GM06990 (cell line): ENCODE measurements around the gene CDH4.

ENCODE experiments used
- DNase-seq: peaks from one replicate; pipeline ENCODE4 v3.0.0-alpha.2; 2011; ENCODE audit not compliant: insufficient read length; ENCODE audit errors: extremely low read depth
- H3K27me3 ChIP-seq: replicated peaks from 2 replicates; pipeline ENCODE4 v1.6.0; 2011; ENCODE audit warnings: low read length; ENCODE audit not compliant: control insufficient read depth, insufficient read depth
- H3K36me3 ChIP-seq: 2 replicates; pipeline ENCODE4 v1.5.1; 2011; ENCODE audit warnings: low read length; ENCODE audit not compliant: control insufficient read depth, insufficient read depth
- H3K4me3 ChIP-seq: replicated peaks from 2 replicates; pipeline ENCODE4 v1.5.1; 2011; ENCODE audit warnings: low read depth, mild to moderate bottlenecking, control low read depth, low read length
- TF ChIP-seq, protein P1 (sequence below): IDR thresholded peaks from 2 replicates; pipeline ENCODE4 v1.5.1; 2011; ENCODE audit warnings: low read length, control low read depth, mild to moderate bottlenecking, inconsistent platforms; ENCODE audit not compliant: insufficient read depth, poor library complexity, severe bottlenecking

Gene CDH4

DNA sequence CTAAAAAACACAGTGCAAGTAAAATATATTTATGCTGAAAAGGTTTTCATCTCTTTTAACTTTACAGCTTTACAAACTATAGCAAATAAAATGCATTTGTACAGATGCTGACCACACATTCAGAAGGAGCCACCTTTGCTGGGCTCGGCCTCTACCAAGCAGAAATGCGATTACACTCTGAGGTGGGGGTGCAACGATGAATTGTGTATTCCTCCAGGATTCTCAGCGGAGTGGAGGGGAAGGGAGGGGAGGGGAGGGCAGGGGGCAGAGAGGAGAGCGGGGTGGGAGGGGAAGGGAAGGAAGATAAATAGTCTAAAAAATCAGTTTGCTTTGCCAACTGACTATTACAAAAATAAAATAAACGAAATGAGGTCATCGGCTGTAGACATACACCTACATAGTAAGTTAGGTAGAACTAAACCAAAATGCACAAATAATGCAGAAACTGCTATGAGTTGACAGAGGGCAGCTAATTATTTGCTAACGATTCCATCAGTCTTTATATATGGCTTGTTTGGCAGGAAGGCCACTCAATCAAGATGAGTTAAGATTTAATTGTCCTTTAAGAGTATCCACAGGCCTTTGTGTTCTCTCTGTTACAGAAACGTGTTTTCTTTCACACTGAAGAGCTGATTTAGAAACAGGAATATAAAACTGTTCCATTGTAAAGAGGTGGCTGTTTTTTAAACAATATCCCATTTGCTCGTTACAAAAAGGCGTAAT, 723.5 kb downstream of the CDH4 start:
- Histone ChIP-seq H3K27me3 (no peaks in the 10 kb centered on the region), H3K4me3 (no peak overlapping the region), H3K36me3 (peaks cover 13% of the 10 kb centered on the region)
- TF ChIP-seq, protein P1, sequence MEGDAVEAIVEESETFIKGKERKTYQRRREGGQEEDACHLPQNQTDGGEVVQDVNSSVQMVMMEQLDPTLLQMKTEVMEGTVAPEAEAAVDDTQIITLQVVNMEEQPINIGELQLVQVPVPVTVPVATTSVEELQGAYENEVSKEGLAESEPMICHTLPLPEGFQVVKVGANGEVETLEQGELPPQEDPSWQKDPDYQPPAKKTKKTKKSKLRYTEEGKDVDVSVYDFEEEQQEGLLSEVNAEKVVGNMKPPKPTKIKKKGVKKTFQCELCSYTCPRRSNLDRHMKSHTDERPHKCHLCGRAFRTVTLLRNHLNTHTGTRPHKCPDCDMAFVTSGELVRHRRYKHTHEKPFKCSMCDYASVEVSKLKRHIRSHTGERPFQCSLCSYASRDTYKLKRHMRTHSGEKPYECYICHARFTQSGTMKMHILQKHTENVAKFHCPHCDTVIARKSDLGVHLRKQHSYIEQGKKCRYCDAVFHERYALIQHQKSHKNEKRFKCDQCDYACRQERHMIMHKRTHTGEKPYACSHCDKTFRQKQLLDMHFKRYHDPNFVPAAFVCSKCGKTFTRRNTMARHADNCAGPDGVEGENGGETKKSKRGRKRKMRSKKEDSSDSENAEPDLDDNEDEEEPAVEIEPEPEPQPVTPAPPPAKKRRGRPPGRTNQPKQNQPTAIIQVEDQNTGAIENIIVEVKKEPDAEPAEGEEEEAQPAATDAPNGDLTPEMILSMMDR, result no peak
- DNase-seq, result no peak

DNA sequence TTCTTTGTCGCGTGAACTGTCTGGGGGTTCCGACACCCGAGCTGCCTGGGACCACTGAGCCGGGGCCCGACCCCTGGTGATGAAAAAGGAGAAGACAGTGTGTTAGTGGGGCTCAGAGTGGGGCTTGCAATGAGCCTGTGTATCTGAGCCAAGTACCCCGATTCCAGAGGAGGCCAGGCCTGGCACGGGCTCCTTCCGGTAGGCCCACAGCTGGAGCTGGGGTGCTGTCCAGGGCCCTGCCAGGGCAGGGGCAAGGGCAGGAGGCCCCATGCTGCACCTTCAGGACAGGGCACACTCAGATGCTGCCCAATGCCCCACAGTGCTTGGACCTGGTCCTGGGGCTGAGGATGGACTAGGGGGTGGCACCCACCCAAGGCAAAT, 724.2 kb downstream of the CDH4 start:
- Histone ChIP-seq H3K36me3 (peaks cover 13% of the 10 kb centered on the region), H3K4me3 (no peak overlapping the region), H3K27me3 (no peaks in the 10 kb centered on the region)
- TF ChIP-seq, protein P1, result no peak
- no peak for DNase-seq

DNA sequence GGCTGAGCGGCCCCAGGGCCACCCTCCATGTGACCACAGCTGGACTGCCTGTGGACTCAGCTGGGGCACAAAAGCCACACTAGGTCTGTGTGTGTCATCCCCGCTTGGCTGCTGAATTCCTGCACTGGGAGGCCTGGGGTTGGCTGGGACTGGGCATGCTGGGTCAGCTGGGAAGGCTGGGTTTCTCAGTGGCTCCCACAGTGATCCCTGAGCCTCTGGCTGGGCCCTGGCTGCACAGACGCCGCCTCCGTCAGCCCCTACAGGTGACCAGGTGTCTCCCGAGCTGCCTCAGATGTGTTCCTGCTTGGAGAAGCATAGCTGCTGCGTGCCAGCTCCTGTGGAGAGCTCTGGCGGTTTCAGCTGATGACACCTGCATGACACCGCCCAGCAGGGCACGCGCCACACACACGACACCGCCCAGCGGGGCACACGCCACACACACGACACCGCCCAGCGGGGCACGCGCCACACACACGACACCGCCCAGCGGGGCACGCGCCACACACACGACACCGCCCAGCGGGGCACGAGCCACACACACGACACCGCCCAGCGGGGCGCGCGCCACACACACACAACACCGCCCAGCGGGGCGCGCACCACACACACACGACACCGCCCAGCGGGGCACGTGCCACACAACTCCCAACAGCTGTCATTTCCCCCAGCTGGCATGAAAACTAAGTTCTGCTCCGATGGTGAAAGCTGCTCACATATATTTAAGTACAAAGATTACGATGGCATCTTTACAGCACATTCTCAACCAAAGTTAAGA, 724.8 kb downstream of the CDH4 start:
- H3K36me3 ChIP-seq, result peaks cover 13% of the 10 kb centered on the region
- TF ChIP-seq, protein P1, result no peak

DNA sequence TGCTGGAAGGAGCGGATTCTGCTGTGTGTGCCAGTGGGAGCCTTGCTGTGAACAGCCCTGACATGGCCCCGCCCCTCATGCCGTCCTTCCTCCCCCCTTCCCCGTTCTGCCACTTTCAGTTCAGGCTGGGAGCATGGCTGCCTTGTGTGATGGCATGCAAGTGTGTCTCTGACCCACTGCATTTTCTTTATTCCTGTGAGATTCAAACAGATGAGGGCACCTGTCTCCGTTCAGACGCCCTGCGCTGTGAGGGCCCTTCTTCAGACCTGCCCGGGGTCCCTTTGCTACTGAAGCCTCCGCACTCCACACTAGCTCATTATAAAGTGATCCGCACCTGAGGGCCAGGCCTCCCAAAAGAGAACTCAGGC, 725.3 kb downstream of the CDH4 start:
- TF ChIP-seq, protein P1, result no peak
- Histone ChIP-seq H3K36me3 (peaks cover 13% of the 10 kb centered on the region), H3K4me3 (no peak overlapping the region), H3K27me3 (no peaks in the 10 kb centered on the region)
- no peak for DNase-seq

More for the DNA sequence above, 724.8 kb downstream of the CDH4 start:
- no peak for DNase-seq
- Histone ChIP-seq H3K4me3 (no peak overlapping the region), H3K27me3 (no peaks in the 10 kb centered on the region)

DNA sequence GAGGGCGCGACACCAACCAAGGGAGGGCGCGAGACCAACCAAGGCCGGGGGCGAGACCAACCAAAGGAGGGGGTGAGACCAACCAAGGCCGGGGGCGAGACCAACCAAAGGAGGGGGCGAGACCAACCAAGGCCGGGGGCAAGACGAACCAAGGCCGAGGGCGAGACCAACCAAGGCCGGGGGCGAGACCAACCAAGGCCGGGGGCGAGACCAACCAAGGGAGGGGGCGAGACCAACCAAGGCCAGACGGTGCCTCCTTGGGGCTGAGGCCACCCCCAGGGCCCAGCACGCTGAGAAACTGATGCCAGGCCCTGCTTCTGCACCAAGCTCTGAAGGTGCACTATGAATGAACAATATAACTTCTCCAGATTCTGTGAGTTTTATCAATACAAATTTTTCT, 726.4 kb downstream of the CDH4 start:
- Histone ChIP-seq H3K4me3 (no peak overlapping the region), H3K27me3 (no peaks in the 10 kb centered on the region), H3K36me3 (peaks cover 13% of the 10 kb centered on the region)
- TF ChIP-seq, protein P1, result no peak
- DNase-seq, result no peak
